Vagina (tissue), 2 donors: Measurements from ENCODE around the gene MTM1.

Experiments used
- POLR2A ChIP-seq, 2 donors: fragments of 450-650 bp; IDR thresholded peaks; one replicate each; pipeline ENCODE4 v1.6.1; 2017; ENCODE audit warnings: antibody characterized with exemption in 2 of 2, mild to moderate bottlenecking in 2 of 2, moderate library complexity in 2 of 2
- POLR2AphosphoS5 ChIP-seq, 2 donors: sonication (generic); formaldehyde crosslinking; IDR thresholded peaks; one replicate each; pipeline ENCODE4 v1.9.0; 2017; ENCODE audit warnings: antibody characterized with exemption in 2 of 2, mild to moderate bottlenecking in 2 of 2, low read depth in 1 of 2; ENCODE audit not compliant: insufficient read depth in 1 of 2
- TF ChIP-seq, protein P1 (sequence below), 3 experiments: fragments of 450-650 bp in 2 of 3; fragments of 200-600 bp in 1 of 3; sonication (generic) in 1 of 3; IDR thresholded peaks; one replicate each; pipeline ENCODE4 v1.5.1; 2017 to 2019; ENCODE audit warnings: antibody characterized with exemption in 3 of 3, mild to moderate bottlenecking in 2 of 3, moderate library complexity in 2 of 3

DNA sequence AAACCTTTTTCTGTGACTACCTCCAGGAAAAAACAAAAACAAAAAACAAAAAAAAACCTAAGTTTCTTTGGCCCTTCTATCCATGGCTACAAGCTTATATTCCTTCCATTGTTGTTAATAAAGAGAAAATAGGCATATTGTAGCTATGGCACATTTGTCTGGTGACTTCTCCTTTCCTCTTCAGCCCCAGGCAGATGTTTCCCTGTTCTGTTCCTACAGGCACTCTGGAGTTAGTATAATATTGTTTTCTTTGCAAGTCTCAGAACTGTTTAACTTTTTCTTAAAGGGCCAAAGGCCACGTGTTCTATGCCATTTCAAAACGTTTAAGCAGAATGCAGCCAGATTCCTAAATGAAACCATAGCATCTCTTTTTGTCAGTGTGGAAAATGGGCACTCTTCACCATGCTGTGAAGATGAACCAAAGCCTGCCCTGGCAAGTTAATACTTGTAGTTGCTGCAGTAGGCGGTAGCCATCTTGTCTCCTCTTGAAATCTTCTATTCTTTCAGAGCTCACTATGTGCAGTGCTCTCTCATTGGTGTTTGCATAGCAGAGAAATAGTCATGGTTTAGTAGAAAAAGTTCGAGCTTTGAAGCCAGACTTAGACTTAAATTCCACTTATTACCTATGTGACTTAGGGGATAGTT lies 80.0 kb downstream of the MTM1 start:
- TF ChIP-seq, protein P1, sequence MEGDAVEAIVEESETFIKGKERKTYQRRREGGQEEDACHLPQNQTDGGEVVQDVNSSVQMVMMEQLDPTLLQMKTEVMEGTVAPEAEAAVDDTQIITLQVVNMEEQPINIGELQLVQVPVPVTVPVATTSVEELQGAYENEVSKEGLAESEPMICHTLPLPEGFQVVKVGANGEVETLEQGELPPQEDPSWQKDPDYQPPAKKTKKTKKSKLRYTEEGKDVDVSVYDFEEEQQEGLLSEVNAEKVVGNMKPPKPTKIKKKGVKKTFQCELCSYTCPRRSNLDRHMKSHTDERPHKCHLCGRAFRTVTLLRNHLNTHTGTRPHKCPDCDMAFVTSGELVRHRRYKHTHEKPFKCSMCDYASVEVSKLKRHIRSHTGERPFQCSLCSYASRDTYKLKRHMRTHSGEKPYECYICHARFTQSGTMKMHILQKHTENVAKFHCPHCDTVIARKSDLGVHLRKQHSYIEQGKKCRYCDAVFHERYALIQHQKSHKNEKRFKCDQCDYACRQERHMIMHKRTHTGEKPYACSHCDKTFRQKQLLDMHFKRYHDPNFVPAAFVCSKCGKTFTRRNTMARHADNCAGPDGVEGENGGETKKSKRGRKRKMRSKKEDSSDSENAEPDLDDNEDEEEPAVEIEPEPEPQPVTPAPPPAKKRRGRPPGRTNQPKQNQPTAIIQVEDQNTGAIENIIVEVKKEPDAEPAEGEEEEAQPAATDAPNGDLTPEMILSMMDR (IDR thresholded peaks at IDR 0.05): no peak
- no peak for TF ChIP-seq POLR2A (IDR thresholded peaks at IDR 0.05)
- TF ChIP-seq POLR2AphosphoS5 (IDR thresholded peaks at IDR 0.05; ENCODE audit: insufficient read depth in 1 of 2, low read depth in 1 of 2): no peak
